ENCODE data around the gene KRT80.

Gene KRT80

DNA sequence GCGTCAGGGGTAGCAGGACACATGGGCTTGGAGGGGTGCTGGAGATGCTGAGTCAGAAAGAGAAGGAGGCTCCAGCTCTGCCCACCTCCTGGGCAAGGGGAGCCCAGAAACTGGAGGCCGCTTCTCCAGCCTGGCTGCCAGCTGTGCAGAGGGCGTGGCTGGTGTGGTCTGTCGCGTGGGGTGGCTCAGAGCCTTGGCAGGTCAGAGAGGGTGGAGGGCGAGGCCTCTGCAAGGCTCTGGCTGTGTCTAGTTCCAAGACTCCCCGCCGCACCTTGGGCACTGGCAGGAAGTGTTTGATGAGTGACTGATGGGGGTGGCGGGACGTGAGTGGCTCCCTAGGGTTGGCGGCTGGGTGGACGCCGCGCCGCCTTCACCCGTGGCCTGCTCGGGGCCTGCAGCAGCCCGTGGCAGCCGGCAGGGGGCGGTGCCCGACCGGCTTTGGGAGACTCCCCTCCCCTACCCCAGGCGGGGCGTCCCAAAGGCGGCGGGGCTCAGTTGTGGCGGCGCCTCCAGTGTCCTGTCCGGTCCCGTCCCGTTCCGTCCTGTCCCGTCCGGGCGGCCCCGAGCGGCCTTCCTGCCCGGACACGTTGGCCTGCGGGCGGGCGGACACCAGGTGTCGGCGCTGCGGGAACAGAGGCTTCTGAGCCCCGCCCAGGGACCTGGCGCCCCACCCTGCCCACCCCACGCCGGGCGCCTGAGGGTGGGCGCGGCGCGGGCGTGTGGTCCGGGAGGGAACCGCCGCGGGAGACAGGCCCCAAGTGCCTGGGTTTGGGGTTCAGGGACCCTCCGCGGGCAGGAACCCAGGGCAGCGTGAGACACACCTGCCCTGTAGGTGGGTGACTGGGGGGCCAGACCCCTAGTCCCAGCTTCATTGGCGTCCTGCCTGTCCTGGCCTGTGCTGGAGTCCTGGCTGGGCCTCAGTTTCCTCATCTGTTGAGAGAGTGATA lies 39.7 kb downstream of the KRT80 start:
- no peaks in the 10 kb centered on the region for H3K36me3 ChIP-seq (ENCODE audit: insufficient read depth, low read length)
- peaks cover 5 to 6% of the 10 kb centered on the region in 2 donors for H3K27me3 ChIP-seq (ENCODE audit: control insufficient read depth in 1 of 2, insufficient read depth in 2 of 2, low read length in 2 of 2)
- no peak overlapping the region for H3K9ac ChIP-seq (ENCODE audit: low read length)
- H3K27ac ChIP-seq (ENCODE audit: low read depth, low read length), result no peak overlapping the region
- H3K4me1 ChIP-seq (ENCODE audit: insufficient read depth, low read length), result peaks cover 15% of the 10 kb centered on the region
- H3K4me3 ChIP-seq (ENCODE audit: low read depth in 1 of 2, low read length in 2 of 2), result peak overlapping the region in 1 of 2 donors; percentile 22
- no peaks in the 10 kb centered on the region for H3K9me3 ChIP-seq (ENCODE audit: low read length)

DNA sequence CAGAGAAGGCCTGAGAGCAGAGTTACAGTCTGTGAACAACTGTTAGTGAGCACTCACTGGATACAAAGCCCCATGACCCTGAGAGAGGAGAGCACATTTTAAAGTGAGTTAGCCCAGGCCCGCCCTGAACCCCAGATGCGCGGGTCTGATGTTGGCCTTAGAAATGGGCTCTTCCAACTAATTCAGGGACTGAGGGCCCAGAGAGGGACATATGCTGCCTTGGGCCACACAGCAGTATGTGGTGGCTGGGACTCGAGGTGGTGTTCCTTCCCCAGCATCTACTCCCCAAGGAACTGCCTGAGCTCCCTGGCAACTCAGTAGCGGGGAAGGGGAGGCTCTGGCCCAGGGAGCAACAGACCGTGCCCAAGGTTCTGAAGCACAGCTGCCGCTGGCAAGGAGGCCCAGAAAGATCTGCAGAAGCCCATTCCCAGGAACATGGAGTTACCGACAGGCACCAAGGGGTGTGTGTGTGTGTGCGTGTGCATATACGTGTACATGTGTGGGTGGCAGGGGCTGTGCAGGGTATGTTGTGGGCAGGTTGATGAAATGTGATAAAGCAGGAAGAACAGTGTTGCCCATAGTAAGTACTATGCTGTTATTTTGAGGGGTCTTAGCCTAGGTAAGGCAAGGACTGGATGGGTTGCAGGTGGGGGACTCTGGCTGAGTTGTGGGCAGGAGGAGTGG lies 40.5 kb downstream of the KRT80 start:
- Histone ChIP-seq H3K27me3 (ENCODE audit: control insufficient read depth in 1 of 2, insufficient read depth in 2 of 2, low read length in 2 of 2) (peaks cover 5 to 6% of the 10 kb centered on the region in 2 donors), H3K4me1 (ENCODE audit: insufficient read depth, low read length) (peaks cover 21% of the 10 kb centered on the region), H3K4me3 (ENCODE audit: low read depth in 1 of 2, low read length in 2 of 2) (no peak overlapping the region), H3K36me3 (ENCODE audit: insufficient read depth, low read length) (no peaks in the 10 kb centered on the region), H3K9ac (ENCODE audit: low read length) (no peak overlapping the region), H3K9me3 (ENCODE audit: low read length) (no peaks in the 10 kb centered on the region), H3K27ac (ENCODE audit: low read depth, low read length) (no peak overlapping the region)

DNA sequence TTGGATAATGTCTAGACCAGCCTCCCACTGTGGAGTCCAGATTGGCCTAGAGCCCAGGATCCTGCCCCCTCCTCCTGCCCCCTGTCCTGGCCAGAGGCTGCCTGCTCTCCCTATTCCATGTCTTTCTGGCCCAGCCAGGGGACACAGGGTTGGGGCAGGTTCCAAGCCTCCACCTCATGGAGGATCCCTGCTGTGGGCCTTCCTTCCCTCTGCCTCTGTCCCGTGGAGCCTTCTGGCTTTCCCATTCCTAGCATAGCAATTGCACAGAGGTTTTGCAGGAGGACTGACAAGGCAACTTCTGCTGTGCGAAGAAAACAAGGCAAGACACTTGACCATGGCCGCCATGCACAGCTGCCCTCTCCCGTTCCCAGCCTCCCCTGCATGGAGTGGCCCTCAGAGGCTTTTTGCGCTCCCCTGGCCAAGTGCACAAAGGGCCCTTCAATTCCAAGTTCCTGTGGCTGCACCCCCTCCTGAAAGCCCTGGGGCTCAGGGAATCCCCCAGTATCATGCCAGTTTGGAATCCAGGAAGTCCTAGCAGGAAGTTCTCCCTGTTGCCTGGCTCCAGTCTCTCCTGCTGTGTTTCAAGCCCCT lies 42.1 kb downstream of the KRT80 start:
- peaks cover 5 to 6% of the 10 kb centered on the region in 2 donors for H3K27me3 ChIP-seq (ENCODE audit: control insufficient read depth in 1 of 2, insufficient read depth in 2 of 2, low read length in 2 of 2)
- H3K4me1 ChIP-seq (ENCODE audit: insufficient read depth, low read length), result peaks cover 21% of the 10 kb centered on the region
- H3K9me3 ChIP-seq (ENCODE audit: low read length), result no peaks in the 10 kb centered on the region
- H3K27ac ChIP-seq (ENCODE audit: low read depth, low read length), result no peak overlapping the region
- no peaks in the 10 kb centered on the region for H3K36me3 ChIP-seq (ENCODE audit: insufficient read depth, low read length)
- no peak overlapping the region for H3K9ac ChIP-seq (ENCODE audit: low read length)
- H3K4me3 ChIP-seq (ENCODE audit: low read depth in 1 of 2, low read length in 2 of 2), result no peak overlapping the region

DNA sequence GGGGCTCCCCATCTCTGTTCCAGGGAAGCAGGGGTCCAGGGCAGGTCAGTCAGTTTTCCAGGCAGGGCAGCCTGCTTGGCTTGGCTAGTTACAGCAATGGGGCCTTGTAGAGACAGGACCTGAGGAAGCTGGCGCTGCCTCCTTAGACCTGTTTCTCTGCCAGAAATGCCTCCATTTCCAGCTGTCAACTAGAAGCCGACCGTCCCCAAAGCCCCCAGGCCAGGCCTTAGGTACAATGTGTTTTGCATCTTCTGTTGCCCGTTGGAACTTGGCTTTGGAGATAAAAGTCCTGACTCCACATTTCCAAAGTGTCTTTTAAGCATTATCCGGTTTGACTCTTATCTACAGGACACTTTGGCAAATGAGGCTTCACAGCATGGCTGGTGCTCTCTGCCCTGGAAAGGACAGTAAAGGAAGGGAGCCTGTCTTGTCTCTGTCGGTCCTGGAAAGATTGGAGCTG lies 42.6 kb downstream of the KRT80 start:
- Histone ChIP-seq H3K4me1 (ENCODE audit: insufficient read depth, low read length) (peaks cover 21% of the 10 kb centered on the region), H3K9me3 (ENCODE audit: low read length) (no peaks in the 10 kb centered on the region), H3K4me3 (ENCODE audit: low read depth in 1 of 2, low read length in 2 of 2) (no peak overlapping the region), H3K36me3 (ENCODE audit: insufficient read depth, low read length) (no peaks in the 10 kb centered on the region), H3K9ac (ENCODE audit: low read length) (no peak overlapping the region), H3K27me3 (ENCODE audit: control insufficient read depth in 1 of 2, insufficient read depth in 2 of 2, low read length in 2 of 2) (peaks cover 5 to 6% of the 10 kb centered on the region in 2 donors), H3K27ac (ENCODE audit: low read depth, low read length) (no peak overlapping the region)

DNA sequence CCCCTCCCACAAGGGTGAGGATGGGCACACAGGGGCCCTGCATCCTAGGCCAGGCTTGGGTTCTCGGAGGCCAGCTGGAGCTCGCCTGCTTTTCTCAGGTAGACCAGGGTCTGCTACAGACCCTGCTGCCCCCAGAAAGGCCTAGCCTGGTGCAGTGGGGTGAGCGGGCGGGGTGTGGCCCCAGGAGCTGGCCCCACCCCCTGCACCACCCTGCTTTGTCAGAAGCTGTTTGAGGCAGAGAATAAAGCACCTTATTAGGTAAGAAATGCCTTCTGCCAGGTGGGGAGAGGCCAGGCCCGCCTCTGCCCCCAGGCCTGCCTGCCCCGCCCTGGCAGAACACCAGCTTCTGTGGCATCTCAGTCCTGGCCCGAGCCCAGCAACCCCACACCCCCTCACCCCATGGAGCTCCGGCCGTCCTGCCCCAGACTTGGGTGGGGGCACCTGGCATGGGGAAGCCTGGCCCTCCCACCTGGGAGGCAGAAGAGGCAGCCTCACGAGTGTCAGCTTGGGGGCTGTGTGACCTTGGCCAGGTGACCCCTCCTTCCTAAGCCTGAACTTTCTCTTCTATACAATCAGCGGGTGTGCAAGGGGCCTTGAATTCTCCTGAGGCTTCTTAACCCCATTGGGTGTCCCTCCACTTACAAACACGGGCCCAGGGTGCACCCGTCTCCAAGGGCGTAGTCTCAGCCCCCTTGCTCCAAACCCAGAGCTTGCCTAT lies 43.2 kb downstream of the KRT80 start:
- no peaks in the 10 kb centered on the region for H3K36me3 ChIP-seq (ENCODE audit: insufficient read depth, low read length)
- H3K4me1 ChIP-seq (ENCODE audit: insufficient read depth, low read length), result peaks cover 21% of the 10 kb centered on the region
- no peak overlapping the region for H3K9ac ChIP-seq (ENCODE audit: low read length)
- H3K27ac ChIP-seq (ENCODE audit: low read depth, low read length), result no peak overlapping the region
- no peaks in the 10 kb centered on the region for H3K9me3 ChIP-seq (ENCODE audit: low read length)
- H3K27me3 ChIP-seq (ENCODE audit: control insufficient read depth in 1 of 2, insufficient read depth in 2 of 2, low read length in 2 of 2), result peaks cover 5 to 6% of the 10 kb centered on the region in 2 donors
- no peak overlapping the region for H3K4me3 ChIP-seq (ENCODE audit: low read depth in 1 of 2, low read length in 2 of 2)

DNA sequence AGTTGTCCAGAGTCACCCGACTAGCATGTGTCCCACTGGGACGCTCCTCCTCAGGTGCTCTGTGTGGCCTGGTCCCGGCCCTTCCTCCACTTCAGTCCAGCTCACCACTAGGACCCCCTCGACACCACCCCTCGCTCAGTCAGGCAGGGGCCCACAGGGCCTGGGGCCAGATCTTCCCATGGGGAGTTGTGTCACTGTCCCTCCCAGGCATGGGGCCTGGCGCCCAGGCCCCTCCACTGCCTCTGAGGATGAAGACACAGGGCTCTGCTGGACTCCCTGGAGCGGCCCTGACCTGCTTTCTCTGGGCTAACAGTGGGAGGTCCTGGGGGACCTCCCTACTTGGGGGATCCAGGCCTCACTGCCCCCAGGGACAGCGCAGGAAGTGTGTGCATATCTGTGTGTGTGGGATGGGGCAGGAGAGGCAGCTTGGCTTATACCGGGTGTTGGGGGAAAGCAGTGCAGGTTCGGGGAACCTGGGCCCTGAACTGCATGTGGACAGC lies 43.8 kb downstream of the KRT80 start:
- no peaks in the 10 kb centered on the region for H3K9me3 ChIP-seq (ENCODE audit: low read length)
- H3K4me1 ChIP-seq (ENCODE audit: insufficient read depth, low read length), result peaks cover 21% of the 10 kb centered on the region
- H3K27me3 ChIP-seq (ENCODE audit: control insufficient read depth in 1 of 2, insufficient read depth in 2 of 2, low read length in 2 of 2), result peaks cover under 1 to 6% of the 10 kb centered on the region in 2 donors
- H3K36me3 ChIP-seq (ENCODE audit: insufficient read depth, low read length), result no peaks in the 10 kb centered on the region
- no peak overlapping the region for H3K4me3 ChIP-seq (ENCODE audit: low read depth in 1 of 2, low read length in 2 of 2)
- H3K9ac ChIP-seq (ENCODE audit: low read length), result no peak overlapping the region
- H3K27ac ChIP-seq (ENCODE audit: low read depth, low read length), result peak overlapping the region; percentile 17

DNA sequence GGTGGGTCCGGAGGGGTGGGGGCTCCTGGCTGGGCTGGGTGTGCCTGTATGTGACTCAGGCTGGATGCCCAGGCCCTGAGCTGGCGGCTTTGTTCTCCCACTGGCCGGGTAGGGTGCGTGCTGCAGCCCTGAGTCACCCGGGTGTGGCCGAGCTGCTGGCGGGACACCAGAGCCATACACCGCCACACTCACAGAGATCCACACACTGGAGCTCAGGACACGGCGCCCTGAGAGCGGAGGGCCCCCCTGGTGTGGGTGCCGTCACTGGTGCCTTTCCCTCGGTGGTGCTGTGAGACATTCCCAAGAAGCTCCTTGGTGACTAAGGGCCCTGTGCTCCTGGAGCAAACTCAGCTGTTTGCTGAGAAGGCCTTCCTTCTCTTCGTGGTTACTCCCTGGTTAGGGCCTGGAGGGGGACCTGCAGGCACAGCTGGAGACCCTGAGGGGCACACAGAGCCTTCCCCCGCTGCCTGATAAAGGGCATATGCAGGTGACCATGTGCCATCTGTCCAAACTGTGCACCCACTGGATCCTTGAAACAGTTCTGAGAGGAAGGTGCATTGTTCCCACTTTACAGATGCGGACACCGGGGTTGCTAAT lies 44.3 kb downstream of the KRT80 start:
- H3K9me3 ChIP-seq (ENCODE audit: low read length), result no peaks in the 10 kb centered on the region
- H3K27ac ChIP-seq (ENCODE audit: low read depth, low read length), result peak overlapping the region; percentile 17
- H3K27me3 ChIP-seq (ENCODE audit: control insufficient read depth in 1 of 2, insufficient read depth in 2 of 2, low read length in 2 of 2), result peaks cover 0 to 4% of the 10 kb centered on the region in 2 donors
- no peak overlapping the region for H3K4me3 ChIP-seq (ENCODE audit: low read depth in 1 of 2, low read length in 2 of 2)
- H3K9ac ChIP-seq (ENCODE audit: low read length), result no peak overlapping the region
- H3K36me3 ChIP-seq (ENCODE audit: insufficient read depth, low read length), result no peaks in the 10 kb centered on the region
- H3K4me1 ChIP-seq (ENCODE audit: insufficient read depth, low read length), result peaks cover 21% of the 10 kb centered on the region

DNA sequence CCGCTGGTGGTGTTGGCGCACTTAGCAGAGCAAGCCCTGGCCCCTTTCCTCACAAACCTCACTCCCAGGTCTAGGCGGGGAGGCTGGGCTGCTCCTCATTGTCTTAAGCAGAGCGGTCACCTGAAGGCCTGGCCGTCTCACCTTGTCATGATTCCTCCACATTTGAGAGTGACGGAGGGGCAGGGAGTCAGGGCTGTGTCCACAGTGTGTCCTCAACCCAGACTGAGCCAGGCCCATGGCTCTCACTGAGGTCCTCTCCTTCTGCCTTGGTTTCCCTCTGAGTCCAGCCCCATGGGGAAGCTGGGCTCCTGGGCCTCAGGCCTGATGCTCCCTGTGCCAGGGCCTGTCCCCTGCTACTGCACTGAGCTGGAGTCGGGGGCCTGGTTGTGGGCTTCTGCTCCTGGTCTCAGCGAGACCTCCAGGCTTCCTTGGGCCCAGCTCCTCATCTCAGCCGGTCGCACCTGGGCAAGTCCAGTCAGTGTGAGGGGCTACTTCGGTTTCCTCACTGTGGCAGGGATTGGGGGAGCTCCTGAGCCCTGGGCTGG lies 44.9 kb downstream of the KRT80 start:
- no peaks in the 10 kb centered on the region for H3K9me3 ChIP-seq (ENCODE audit: low read length)
- H3K4me1 ChIP-seq (ENCODE audit: insufficient read depth, low read length), result peaks cover 21% of the 10 kb centered on the region
- no peak overlapping the region for H3K4me3 ChIP-seq (ENCODE audit: low read depth in 1 of 2, low read length in 2 of 2)
- no peak overlapping the region for H3K27ac ChIP-seq (ENCODE audit: low read depth, low read length)
- no peaks in the 10 kb centered on the region for H3K36me3 ChIP-seq (ENCODE audit: insufficient read depth, low read length)
- no peak overlapping the region for H3K9ac ChIP-seq (ENCODE audit: low read length)
- H3K27me3 ChIP-seq (ENCODE audit: control insufficient read depth in 1 of 2, insufficient read depth in 2 of 2, low read length in 2 of 2), result no peaks in the 10 kb centered on the region

DNA sequence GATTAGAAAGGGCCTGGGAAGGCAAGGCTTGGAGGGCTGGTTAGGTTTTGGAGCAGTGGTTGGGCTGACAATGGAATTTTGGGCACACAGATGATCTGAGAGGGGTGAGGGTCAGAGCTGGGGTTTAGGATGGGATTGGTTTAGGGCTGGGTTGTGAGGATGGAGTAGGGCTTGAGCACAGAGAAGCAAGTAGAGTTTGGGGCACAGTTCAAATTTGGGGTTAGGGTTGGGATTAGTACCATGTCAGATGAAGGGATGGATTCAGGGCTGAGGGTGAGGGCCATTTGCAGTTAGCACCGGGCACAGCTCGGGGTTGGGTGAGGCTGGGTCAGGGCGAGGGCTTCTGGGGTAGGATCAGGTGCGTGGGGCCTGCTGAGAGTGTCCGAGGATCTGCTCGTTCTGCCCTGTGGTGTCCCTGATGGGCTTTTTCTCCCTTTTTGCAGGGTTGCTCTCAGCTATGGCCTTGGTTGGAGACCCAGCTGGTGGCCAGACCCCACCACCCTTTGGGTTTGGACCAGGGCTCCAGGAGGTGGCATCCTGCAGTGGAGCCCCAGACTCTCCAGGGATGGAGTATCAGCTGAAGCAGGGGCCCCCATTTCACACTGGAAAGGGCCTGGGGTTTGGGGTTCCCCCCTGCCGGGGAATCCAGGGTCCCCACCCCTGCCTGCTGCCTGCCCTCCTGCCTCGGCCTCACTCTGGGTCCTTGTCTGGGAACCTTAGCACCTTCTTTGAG lies 45.6 kb downstream of the KRT80 start:
- Histone ChIP-seq H3K9ac (ENCODE audit: low read length) (no peak overlapping the region), H3K27ac (ENCODE audit: low read depth, low read length) (no peak overlapping the region), H3K4me1 (ENCODE audit: insufficient read depth, low read length) (peaks cover 21% of the 10 kb centered on the region), H3K9me3 (ENCODE audit: low read length) (no peaks in the 10 kb centered on the region), H3K36me3 (ENCODE audit: insufficient read depth, low read length) (no peaks in the 10 kb centered on the region), H3K27me3 (ENCODE audit: control insufficient read depth in 1 of 2, insufficient read depth in 2 of 2, low read length in 2 of 2) (no peaks in the 10 kb centered on the region), H3K4me3 (ENCODE audit: low read depth in 1 of 2, low read length in 2 of 2) (no peak overlapping the region)
